PC-9 (cell line): ENCODE measurements around the gene C12orf57. TPM values are rescaled to one million over a fixed set of nuclear protein-coding genes. Genes with fewer than 3 reads are reported as not detected.

Experiments used
- BruUV-seq: library from RNA; stranded (reverse); fragments of 400-500 nt; replicated peaks from 2 replicates; lab custom pipeline; 2021; lab: Mats Ljungman, UMichigan
- CTCF ChIA-PET: fragments of 300-600 bp; sonication (Branson Sonifier 250); formaldehyde crosslinking; loops from one replicate; lab custom pipeline; 2022; ENCODE audit warnings: antibody characterized with exemption; lab: Charles Lee
- POLR2A ChIA-PET: fragments of 300-600 bp; sonication (Branson Sonifier 250); formaldehyde crosslinking; loops from one replicate; lab custom pipeline; 2022; ENCODE audit warnings: antibody characterized with exemption; ENCODE audit not compliant: unreplicated experiment; lab: Charles Lee
- DNase-seq, 2 experiments: peaks; one replicate each; pipeline versions ENCODE4 v3.0.0 to v3.0.0-alpha.2; 2015 to 2022; ENCODE audit warnings: mixed read lengths in 1 of 2
- H2AFZ ChIP-seq: fragments of 200-600 bp; sonication (generic); 2 replicates; pipeline ENCODE4 v1.8.1; 2017; ENCODE audit warnings: antibody characterized with exemption
- H3F3A ChIP-seq: fragments of 200-600 bp; sonication (generic); 2 replicates; pipeline ENCODE4 v1.8.1; 2017; ENCODE audit warnings: antibody characterized with exemption, mild to moderate bottlenecking, low read depth; ENCODE audit not compliant: insufficient read depth
- H3K27ac ChIP-seq: fragments of 200-600 bp; sonication (generic); 2 replicates; pipeline ENCODE4 v1.6.1; 2016; ENCODE audit warnings: mixed run types
- H3K27me3 ChIP-seq: fragments of 200-600 bp; sonication (generic); 2 replicates; pipeline ENCODE4 v1.6.1; 2016; ENCODE audit warnings: low read depth, mixed run types; ENCODE audit not compliant: insufficient read depth
- H3K36me3 ChIP-seq: fragments of 200-600 bp; sonication (generic); 2 replicates; pipeline ENCODE4 v1.6.1; 2016; ENCODE audit warnings: low read depth, mixed run types
- H3K4me1 ChIP-seq: fragments of 200-600 bp; sonication (generic); replicated peaks from 2 replicates; pipeline ENCODE4 v1.6.1; 2016; ENCODE audit warnings: mixed run types; ENCODE audit not compliant: insufficient read depth
- H3K4me2 ChIP-seq: fragments of 200-600 bp; sonication (generic); 2 replicates; pipeline ENCODE4 v1.6.1; 2017; ENCODE audit warnings: mixed run types
- H3K4me3 ChIP-seq: fragments of 200-600 bp; sonication (generic); 2 replicates; pipeline ENCODE4 v1.6.1; 2016; ENCODE audit warnings: mixed run types
- H3K79me2 ChIP-seq: fragments of 200-600 bp; sonication (generic); 2 replicates; pipeline ENCODE4 v1.6.1; 2017; ENCODE audit warnings: low read depth, mixed run types
- H3K9me2 ChIP-seq: fragments of 200-600 bp; sonication (generic); 2 replicates; pipeline ENCODE4 v1.8.1; 2017; ENCODE audit warnings: mild to moderate bottlenecking; ENCODE audit not compliant: insufficient read depth
- H3K9me3 ChIP-seq: fragments of 200-600 bp; sonication (generic); 2 replicates; pipeline ENCODE4 v1.8.1; 2016; ENCODE audit warnings: low read depth; ENCODE audit not compliant: insufficient read depth
- H4K20me1 ChIP-seq: fragments of 200-600 bp; sonication (generic); 2 replicates; pipeline ENCODE4 v1.8.1; 2017; ENCODE audit not compliant: insufficient read depth
- CTCF ChIP-seq: fragments of 200-600 bp; sonication (generic); conservative IDR thresholded peaks from 2 replicates; pipeline ENCODE4 v1.6.1; 2017; ENCODE audit warnings: mixed run types, antibody characterized with exemption, mild to moderate bottlenecking, moderate library complexity
- EZH2 ChIP-seq: fragments of 200-600 bp; sonication (generic); IDR thresholded peaks from 2 replicates; pipeline ENCODE4 v1.8.0; 2017; ENCODE audit warnings: antibody characterized with exemption, low read depth
- intact Hi-C: fragments of 100-400 bp; cut with micrococcal nuclease; formaldehyde crosslinking; loops from one replicate; pipeline ENCODE4 v1.10.0; 2022; ENCODE audit not compliant: unreplicated experiment
- total RNA-seq: library from RNA; stranded (reverse); gene quantifications from 2 replicates; pipeline ENCODE4 v1.2.3, GENCODE V29; 2021

Gene C12orf57
- total RNA-seq, 1 experiment from 2014 or later = 198 TPM

GRCh38 chr12:6966351-6966750 lies 22.5 kb downstream of the C12orf57 start:
- Histone ChIP-seq H3K9me3 (no peaks in the 10 kb centered on the region), H3K4me3 (no peak overlapping the region), H3K9me2 (no peaks in the 10 kb centered on the region), H3K27ac (peak overlapping the region; percentile 93; the same call in 1 of the 2 replicates), H3F3A (peaks cover 72% of the 10 kb centered on the region), H3K4me2 (peak overlapping the region; percentile 97; the same call in 1 of the 2 replicates), H3K36me3 (peaks cover 39% of the 10 kb centered on the region), H3K4me1 (peaks cover 40% of the 10 kb centered on the region), H3K27me3 (no peaks in the 10 kb centered on the region), H2AFZ (no peak overlapping the region), H3K79me2 (peaks cover 80% of the 10 kb centered on the region), H4K20me1 (peaks cover 30% of the 10 kb centered on the region)
- CTCF ChIA-PET = no interaction called here
- DNase-seq = no peak
- no TSS peak for BruUV-seq
- intact Hi-C loops = loop anchor here (10.0 kb wide), 2 partner anchors 282 to 352 kb away; partner anchors contain the start of gene ZNF384
- no peak for TF ChIP-seq CTCF
- POLR2A ChIA-PET = interaction anchor here (0.6 kb wide), 2 partner anchors 52 to 197 kb away, joined by 5 read pairs; partner anchors contain the start of gene LPCAT3

GRCh38 chr12:6967651-6968100 lies 23.9 kb downstream of the C12orf57 start:
- Histone ChIP-seq H3F3A (peaks cover 58% of the 10 kb centered on the region), H2AFZ (no peak overlapping the region), H3K4me1 (peaks cover 39% of the 10 kb centered on the region), H3K4me3 (no peak overlapping the region), H4K20me1 (peaks cover 30% of the 10 kb centered on the region), H3K79me2 (peaks cover 94% of the 10 kb centered on the region), H3K9me2 (no peaks in the 10 kb centered on the region), H3K4me2 (peak overlapping the region; percentile 92; the same call in 1 of the 2 replicates), H3K27me3 (no peaks in the 10 kb centered on the region), H3K27ac (no peak overlapping the region), H3K36me3 (peaks cover 46% of the 10 kb centered on the region), H3K9me3 (no peaks in the 10 kb centered on the region)
- intact Hi-C loops = loop anchor here (10.0 kb wide), 2 partner anchors 283 to 353 kb away; partner anchors contain the start of gene ZNF384
- DNase-seq = no peak
- TF ChIP-seq EZH2 (no peak), CTCF (no peak)
- ChIA-PET POLR2A (interaction anchor here (0.6 to 0.7 kb wide), 2 partner anchors 23 to 101 kb away, joined by 3 read pairs; no protein-coding TSS in a partner anchor), CTCF (interaction anchor here (0.7 to 2.7 kb wide), 2 partner anchors 23 to 144 kb away, joined by 3 to 7 read pairs; no protein-coding TSS in a partner anchor)
- no TSS peak for BruUV-seq

GRCh38 chr12:6968426-6968825 lies 24.6 kb downstream of the C12orf57 start:
- H3K9me2 ChIP-seq = no peaks in the 10 kb centered on the region
- H3K4me2 ChIP-seq = peak overlapping the region; percentile 92
- H4K20me1 ChIP-seq = peaks cover 30% of the 10 kb centered on the region
- intact Hi-C loops = loop anchor here (10.0 kb wide), 2 partner anchors 284 to 354 kb away; partner anchors contain the start of gene ZNF384
- H3K36me3 ChIP-seq = peaks cover 46% of the 10 kb centered on the region
- no peak for TF ChIP-seq CTCF
- TF ChIP-seq EZH2 = no peak
- DNase-seq = no peak
- H3K4me3 ChIP-seq = peak overlapping the region; percentile 82; the same call in 1 of the 2 replicates
- H3K9me3 ChIP-seq = no peaks in the 10 kb centered on the region
- no TSS peak for BruUV-seq
- ChIA-PET POLR2A (interaction anchor here (0.6 to 0.7 kb wide), 2 partner anchors 24 to 100 kb away, joined by 3 read pairs; no protein-coding TSS in a partner anchor), CTCF (interaction anchor here (0.6 to 2.7 kb wide), 5 partner anchors 24 to 145 kb away, joined by 3 to 7 read pairs (median 4); no protein-coding TSS in a partner anchor)
- H3K27me3 ChIP-seq = no peaks in the 10 kb centered on the region
- peaks cover 61% of the 10 kb centered on the region for H3F3A ChIP-seq
- no peak overlapping the region for H2AFZ ChIP-seq
- 0 out of 2 replicates have a peak overlapping the region, but pooled peaks have one; percentile 90 for H3K27ac ChIP-seq
- H3K4me1 ChIP-seq = peaks cover 39% of the 10 kb centered on the region
- H3K79me2 ChIP-seq = peaks cover 97% of the 10 kb centered on the region
